RWPE1 (cell line): Measurements from ENCODE around the gene C16orf86.

ENCODE experiments used
- CTCF ChIA-PET: fragments of 350-600 bp; sonication (Branson Sonifier 250); formaldehyde crosslinking; extraction: SDS; loops from one replicate; lab custom pipeline; 2021; lab: Yijun Ruan, JAX
- POLR2A ChIA-PET: fragments of 400-600 bp; formaldehyde crosslinking; extraction: SDS; loops from one replicate; lab custom pipeline; 2020; ENCODE audit warnings: antibody characterized with exemption; ENCODE audit not compliant: low non-redundant PET; lab: Yijun Ruan, JAX
- DNase-seq: peaks from one replicate; pipeline ENCODE4 v3.0.0; 2012; ENCODE audit warnings: low spot score
- H3K27ac ChIP-seq: fragments of 450-650 bp; 2 replicates; pipeline ENCODE4 v1.5.1; 2017
- TF ChIP-seq, protein P1 (sequence below): fragments of 450-650 bp; conservative IDR thresholded peaks from 2 replicates; pipeline ENCODE4 v1.5.1; 2017; ENCODE audit warnings: low read depth, mild to moderate bottlenecking

C16orf86 gene

GRCh38 chr16:67652578-67653127 lies 14.0 kb upstream of the C16orf86 start:
- ChIA-PET POLR2A (no interaction called here), CTCF (interaction anchor here (0.6 to 1.1 kb wide), 4 partner anchors 20 to 210 kb away, joined by 3 to 4 read pairs (median 3); no protein-coding TSS in a partner anchor)

DNA sequence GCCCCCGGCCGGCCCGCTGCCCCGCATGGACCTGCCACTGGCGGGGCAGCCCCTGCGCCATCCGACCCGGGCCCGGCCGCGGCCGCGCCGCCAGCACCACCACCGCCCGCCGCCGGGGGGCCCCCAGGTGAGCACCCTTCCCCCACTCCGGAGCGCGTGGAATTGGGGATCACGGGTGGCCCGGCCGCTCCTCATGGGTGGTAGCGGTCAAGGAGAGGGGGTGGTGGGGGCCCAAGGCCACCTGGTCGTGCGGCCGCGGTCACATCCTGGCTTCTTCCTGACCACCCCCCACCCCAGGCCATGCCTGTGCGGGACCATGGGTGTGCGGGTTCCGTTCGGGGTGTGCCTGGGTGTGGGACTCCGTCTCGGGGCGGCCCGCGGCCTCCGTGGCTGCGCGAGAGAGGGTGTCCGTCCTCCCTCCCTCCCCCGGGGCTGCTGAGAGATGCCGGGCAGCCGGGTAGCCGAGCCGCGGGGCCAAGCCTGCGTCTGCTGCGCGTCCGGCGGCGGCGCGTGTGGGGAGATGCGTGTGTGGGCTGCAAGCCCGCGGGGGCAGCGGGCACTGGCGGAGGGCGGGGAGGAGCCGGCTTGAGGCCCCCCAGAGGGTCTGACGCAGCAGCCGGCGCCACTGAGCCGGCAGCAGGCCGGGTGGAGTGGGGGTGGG lies 13.4 kb upstream of the C16orf86 start:
- TF ChIP-seq, protein P1, sequence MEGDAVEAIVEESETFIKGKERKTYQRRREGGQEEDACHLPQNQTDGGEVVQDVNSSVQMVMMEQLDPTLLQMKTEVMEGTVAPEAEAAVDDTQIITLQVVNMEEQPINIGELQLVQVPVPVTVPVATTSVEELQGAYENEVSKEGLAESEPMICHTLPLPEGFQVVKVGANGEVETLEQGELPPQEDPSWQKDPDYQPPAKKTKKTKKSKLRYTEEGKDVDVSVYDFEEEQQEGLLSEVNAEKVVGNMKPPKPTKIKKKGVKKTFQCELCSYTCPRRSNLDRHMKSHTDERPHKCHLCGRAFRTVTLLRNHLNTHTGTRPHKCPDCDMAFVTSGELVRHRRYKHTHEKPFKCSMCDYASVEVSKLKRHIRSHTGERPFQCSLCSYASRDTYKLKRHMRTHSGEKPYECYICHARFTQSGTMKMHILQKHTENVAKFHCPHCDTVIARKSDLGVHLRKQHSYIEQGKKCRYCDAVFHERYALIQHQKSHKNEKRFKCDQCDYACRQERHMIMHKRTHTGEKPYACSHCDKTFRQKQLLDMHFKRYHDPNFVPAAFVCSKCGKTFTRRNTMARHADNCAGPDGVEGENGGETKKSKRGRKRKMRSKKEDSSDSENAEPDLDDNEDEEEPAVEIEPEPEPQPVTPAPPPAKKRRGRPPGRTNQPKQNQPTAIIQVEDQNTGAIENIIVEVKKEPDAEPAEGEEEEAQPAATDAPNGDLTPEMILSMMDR: peak; percentile 37
- ChIA-PET CTCF (interaction anchor here (0.9 to 1.1 kb wide), 2 partner anchors 90 to 132 kb away, joined by 3 to 4 read pairs; no protein-coding TSS in a partner anchor), POLR2A (no interaction called here)
- DNase-seq: no peak
- no peak overlapping the region for H3K27ac ChIP-seq

More at GRCh38 chr16:67652578-67653127, 14.0 kb upstream of the C16orf86 start:
- no peak overlapping the region for H3K27ac ChIP-seq
- TF ChIP-seq, protein P1: no peak
- DNase-seq: peak; percentile 66

DNA sequence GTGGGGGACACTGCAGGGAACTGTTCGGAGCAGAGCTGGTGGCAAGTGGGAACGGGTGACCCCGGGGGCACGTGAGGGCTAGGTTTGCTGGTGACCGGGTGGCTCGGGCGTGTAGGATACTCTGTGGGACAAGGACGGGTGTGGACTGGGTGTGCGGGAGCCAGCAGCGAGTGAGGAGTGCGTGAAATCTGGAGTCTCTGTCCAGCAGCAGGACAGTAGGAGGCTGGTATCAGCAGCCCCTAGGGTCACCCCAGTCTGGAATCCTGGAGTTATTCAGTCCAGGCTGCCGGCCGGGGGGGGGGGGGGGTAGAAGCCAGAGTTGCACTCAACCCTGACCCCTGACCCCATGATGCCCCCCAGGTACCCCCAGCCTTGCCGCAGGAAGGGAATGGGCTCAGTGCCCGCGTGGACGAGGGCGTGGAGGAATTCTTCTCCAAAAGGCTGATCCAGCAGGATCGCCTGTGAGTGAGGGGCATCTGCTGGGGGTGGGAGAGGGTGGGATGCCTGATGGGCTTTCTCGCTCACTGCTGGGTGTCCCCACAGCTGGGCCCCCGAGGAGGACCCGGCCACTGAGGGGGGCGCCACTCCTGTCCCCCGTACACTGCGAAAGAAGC lies 12.7 kb upstream of the C16orf86 start:
- ChIA-PET POLR2A (no interaction called here), CTCF (no interaction called here)
- no peak for DNase-seq
- no peak overlapping the region for H3K27ac ChIP-seq
- TF ChIP-seq, protein P1: no peak

DNA sequence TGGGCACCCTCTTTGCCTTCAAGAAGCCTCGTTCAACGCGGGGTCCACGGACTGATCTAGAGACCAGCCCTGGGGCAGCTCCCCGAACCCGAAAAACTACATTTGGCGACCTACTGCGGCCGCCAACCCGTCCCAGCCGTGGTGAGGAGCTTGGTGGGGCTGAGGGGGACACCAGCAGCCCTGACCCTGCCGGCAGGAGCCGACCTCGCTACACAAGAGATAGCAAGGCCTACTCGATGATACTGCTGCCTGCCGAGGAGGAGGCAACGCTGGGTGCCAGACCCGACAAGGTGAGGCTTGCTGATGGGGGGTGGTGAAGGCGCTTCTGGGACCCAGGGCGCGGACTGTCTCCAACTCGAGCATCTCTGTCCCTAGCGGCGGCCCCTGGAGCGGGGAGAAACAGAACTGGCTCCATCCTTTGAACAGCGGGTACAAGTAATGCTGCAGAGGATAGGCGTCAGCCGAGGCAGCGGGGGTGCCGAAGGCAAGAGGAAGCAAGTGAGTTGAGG lies 12.2 kb upstream of the C16orf86 start:
- DNase-seq: no peak
- POLR2A ChIA-PET: no interaction called here
- CTCF ChIA-PET: no interaction called here
- TF ChIP-seq, protein P1: no peak
- H3K27ac ChIP-seq: no peak overlapping the region

GRCh38 chr16:67655363-67655762 lies 11.3 kb upstream of the C16orf86 start:
- TF ChIP-seq, protein P1: no peak
- no peak for DNase-seq
- ChIA-PET POLR2A (no interaction called here), CTCF (no interaction called here)
- no peak overlapping the region for H3K27ac ChIP-seq

- POLR2A ChIA-PET: interaction anchor here (0.9 kb wide), 1 partner anchor 94 kb away, joined by 3 read pairs; the partner anchor contains the start of gene CTCF
- H3K27ac ChIP-seq: peak overlapping the region; percentile 12; the same call in 1 of the 2 replicates
- CTCF ChIA-PET: no interaction called here
- TF ChIP-seq, protein P1: no peak
- DNase-seq: no peak
Measured at GRCh38 chr16:67656344-67657016, 10.1 kb upstream of the C16orf86 start.
